Upper lobe of right lung (tissue), 1 donor: ENCODE measurements around the gene NUDT2. TPM values are rescaled to one million over a fixed set of nuclear protein-coding genes. Genes with fewer than 3 reads are reported as not detected.

Experiments
- ATAC-seq: fragments of 200-7000 bp; cut with Tn5 transposase; one replicate; pipeline ENCODE4 v1.9.1; 2020; ENCODE audit warnings: mild to moderate bottlenecking, moderate library complexity
- DNase-seq: peaks from one replicate; pipeline ENCODE4 v3.0.0-alpha.2; 2020
- H3K27ac ChIP-seq: fragments of 200-600 bp; one replicate; pipeline ENCODE4 v1.8.0; 2022
- H3K27me3 ChIP-seq: fragments of 200-600 bp; one replicate; pipeline ENCODE4 v1.8.0; 2022; ENCODE audit warnings: mild to moderate bottlenecking
- H3K36me3 ChIP-seq: fragments of 200-600 bp; one replicate; pipeline ENCODE4 v1.8.0; 2022
- H3K4me1 ChIP-seq: fragments of 200-600 bp; one replicate; pipeline ENCODE4 v1.8.0; 2022
- H3K4me3 ChIP-seq: fragments of 200-600 bp; one replicate; pipeline ENCODE4 v1.8.0; 2022; ENCODE audit warnings: mild to moderate bottlenecking
- H3K9me3 ChIP-seq: fragments of 200-600 bp; one replicate; pipeline ENCODE4 v1.8.0; 2022
- CTCF ChIP-seq: fragments of 200-600 bp; IDR thresholded peaks from one replicate; pipeline ENCODE4 v1.8.0; 2022; ENCODE audit warnings: antibody characterized with exemption
- intact Hi-C: fragments of 100-400 bp; cut with DNase I; formaldehyde crosslinking; loops from one replicate; pipeline ENCODE4 v1.11.0; 2022
- total RNA-seq: library from RNA; stranded (reverse); fragmentation: NEBNext Ultra II Directional; extraction: Animal tissue kit (Norgen Biotek cat#: 25700); gene quantifications from one replicate; pipeline ENCODE4 v1.2.1, GENCODE V29; 2021
- donor health status: DM: no; HTN: yes; CAD: no; lungs with severe emphysema.

NUDT2 gene
- total RNA-seq, 1 donor from 2014 or later = 11.5 TPM

- Histone ChIP-seq H3K27me3 (peaks cover 3% of the 10 kb centered on the region), H3K36me3 (no peaks in the 10 kb centered on the region), H3K4me1 (peaks cover 4% of the 10 kb centered on the region), H3K4me3 (no peak overlapping the region), H3K27ac (no peak overlapping the region), H3K9me3 (no peaks in the 10 kb centered on the region)
- ATAC-seq = no peak
- TF ChIP-seq CTCF = no peak
- no peak for DNase-seq
- intact Hi-C loops = no loop called here
Observed at GRCh38 chr9:34385561-34386230, 56.3 kb downstream of the NUDT2 start.

GRCh38 chr9:34386656-34387055 is 57.3 kb downstream of the NUDT2 start:
- TF ChIP-seq CTCF = no peak
- no peak for DNase-seq
- no peak overlapping the region for H3K27ac ChIP-seq
- no peaks in the 10 kb centered on the region for H3K36me3 ChIP-seq
- intact Hi-C loops = no loop called here
- H3K4me1 ChIP-seq = no peaks in the 10 kb centered on the region
- H3K4me3 ChIP-seq = no peak overlapping the region
- H3K27me3 ChIP-seq = peaks cover 8% of the 10 kb centered on the region
- H3K9me3 ChIP-seq = no peaks in the 10 kb centered on the region
- ATAC-seq = no peak

- peaks cover 8% of the 10 kb centered on the region for H3K27me3 ChIP-seq
- ATAC-seq = no peak
- DNase-seq = no peak
- no peak overlapping the region for H3K27ac ChIP-seq
- intact Hi-C loops = no loop called here
- H3K4me3 ChIP-seq = no peak overlapping the region
- no peak for TF ChIP-seq CTCF
- no peaks in the 10 kb centered on the region for H3K9me3 ChIP-seq
- H3K36me3 ChIP-seq = no peaks in the 10 kb centered on the region
- no peaks in the 10 kb centered on the region for H3K4me1 ChIP-seq
Observed at GRCh38 chr9:34387239-34387638, 57.9 kb downstream of the NUDT2 start.

GRCh38 chr9:34392511-34392910 is 63.1 kb downstream of the NUDT2 start:
- Histone ChIP-seq H3K9me3 (no peaks in the 10 kb centered on the region), H3K27ac (no peak overlapping the region), H3K4me3 (no peak overlapping the region), H3K36me3 (no peaks in the 10 kb centered on the region), H3K4me1 (no peaks in the 10 kb centered on the region), H3K27me3 (peaks cover 8% of the 10 kb centered on the region)
- no peak for TF ChIP-seq CTCF
- DNase-seq (no peak), ATAC-seq (no peak)
- intact Hi-C loops = no loop called here

Other genes with a start within 250 kb of the NUDT2 start
- gene DCAF12, start 202.9 kb upstream of the NUDT2 start, total RNA-seq = 31.6 TPM
- gene UBAP1, start 150.5 kb upstream of the NUDT2 start, total RNA-seq = 51.9 TPM
- gene KIF24, start 301 bp upstream of the NUDT2 start, total RNA-seq = 0.46 TPM
- 6.9 TPM for gene MYORG, start 47.3 kb downstream of the NUDT2 start, total RNA-seq
- gene FAM219A, start 129.0 kb downstream of the NUDT2 start, total RNA-seq = 28.8 TPM
- gene DNAI1, start 129.2 kb downstream of the NUDT2 start, total RNA-seq = not detected
- 0.61 TPM for gene ENHO, start 193.4 kb downstream of the NUDT2 start, total RNA-seq